Parathyroid adenoma (tissue), 2 donors: ENCODE measurements around the gene SRSF1.

ENCODE experiments used
- H2AFZ ChIP-seq: fragments of 300-600 bp; sonication (generic); one replicate; pipeline ENCODE4 v1.7.0; 2017; ENCODE audit warnings: antibody characterized with exemption, mild to moderate bottlenecking
- H3K27ac ChIP-seq: fragments of 300-600 bp; sonication (generic); one replicate; pipeline ENCODE4 v1.7.0; 2017
- H3K27me3 ChIP-seq: fragments of 300-600 bp; sonication (generic); one replicate; pipeline ENCODE4 v1.7.0; 2017; ENCODE audit warnings: low read length; ENCODE audit not compliant: control insufficient read depth, insufficient read depth
- H3K36me3 ChIP-seq: fragments of 300-600 bp; sonication (generic); one replicate; pipeline ENCODE4 v1.7.0; 2017; ENCODE audit warnings: low read length; ENCODE audit not compliant: control insufficient read depth, insufficient read depth
- H3K4me1 ChIP-seq: fragments of 300-600 bp; sonication (generic); one replicate; pipeline ENCODE4 v1.7.0; 2017; ENCODE audit warnings: control low read depth
- H3K4me2 ChIP-seq: fragments of 300-600 bp; sonication (generic); one replicate; pipeline ENCODE4 v1.7.0; 2017; ENCODE audit warnings: low read length
- H3K4me3 ChIP-seq: fragments of 300-600 bp; sonication (generic); one replicate; pipeline ENCODE4 v1.7.0; 2017; ENCODE audit warnings: low read depth, low read length
- H3K79me2 ChIP-seq: fragments of 300-600 bp; sonication (generic); one replicate; pipeline ENCODE4 v1.7.0; 2017; ENCODE audit warnings: control low read depth
- H3K9ac ChIP-seq: fragments of 300-600 bp; sonication (generic); one replicate; pipeline ENCODE4 v1.7.0; 2017; ENCODE audit warnings: mild to moderate bottlenecking
- H3K9me3 ChIP-seq: fragments of 300-600 bp; sonication (generic); one replicate; pipeline ENCODE4 v1.7.0; 2017; ENCODE audit warnings: low read length; ENCODE audit not compliant: control insufficient read depth
- TF ChIP-seq, protein P1 (sequence below): fragments of 300-600 bp; sonication (generic); IDR thresholded peaks from one replicate; pipeline ENCODE4 v1.7.0; 2017; ENCODE audit warnings: antibody characterized with exemption, mild to moderate bottlenecking
- donor health status: primary hyperparathyroidism.

The SRSF1 gene

DNA sequence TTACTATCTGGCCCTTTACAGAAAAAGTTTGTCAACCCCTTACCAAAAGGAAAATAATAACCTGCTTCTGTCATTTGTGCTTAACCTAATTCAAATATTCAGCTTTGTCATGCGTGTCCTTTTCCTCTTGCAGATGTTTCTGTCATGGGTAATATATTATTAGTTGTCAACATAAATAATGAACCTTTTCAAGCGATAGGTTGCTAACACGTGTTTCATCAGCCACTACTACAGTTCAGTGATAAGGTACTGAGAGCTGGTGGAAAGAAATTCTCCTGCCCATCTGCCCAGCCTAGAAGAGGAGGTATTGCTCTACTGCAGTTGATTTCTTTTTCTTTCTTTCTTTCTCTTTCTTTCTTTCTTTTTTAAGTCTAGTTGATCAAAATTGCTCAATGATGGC, 12.0 kb upstream of the SRSF1 start:
- H3K4me3 ChIP-seq = no peak overlapping the region
- peaks cover 6% of the 10 kb centered on the region for H3K4me1 ChIP-seq
- no peak overlapping the region for H3K27ac ChIP-seq
- H3K9me3 ChIP-seq = no peaks in the 10 kb centered on the region
- TF ChIP-seq, protein P1, sequence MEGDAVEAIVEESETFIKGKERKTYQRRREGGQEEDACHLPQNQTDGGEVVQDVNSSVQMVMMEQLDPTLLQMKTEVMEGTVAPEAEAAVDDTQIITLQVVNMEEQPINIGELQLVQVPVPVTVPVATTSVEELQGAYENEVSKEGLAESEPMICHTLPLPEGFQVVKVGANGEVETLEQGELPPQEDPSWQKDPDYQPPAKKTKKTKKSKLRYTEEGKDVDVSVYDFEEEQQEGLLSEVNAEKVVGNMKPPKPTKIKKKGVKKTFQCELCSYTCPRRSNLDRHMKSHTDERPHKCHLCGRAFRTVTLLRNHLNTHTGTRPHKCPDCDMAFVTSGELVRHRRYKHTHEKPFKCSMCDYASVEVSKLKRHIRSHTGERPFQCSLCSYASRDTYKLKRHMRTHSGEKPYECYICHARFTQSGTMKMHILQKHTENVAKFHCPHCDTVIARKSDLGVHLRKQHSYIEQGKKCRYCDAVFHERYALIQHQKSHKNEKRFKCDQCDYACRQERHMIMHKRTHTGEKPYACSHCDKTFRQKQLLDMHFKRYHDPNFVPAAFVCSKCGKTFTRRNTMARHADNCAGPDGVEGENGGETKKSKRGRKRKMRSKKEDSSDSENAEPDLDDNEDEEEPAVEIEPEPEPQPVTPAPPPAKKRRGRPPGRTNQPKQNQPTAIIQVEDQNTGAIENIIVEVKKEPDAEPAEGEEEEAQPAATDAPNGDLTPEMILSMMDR = no peak
- no peak overlapping the region for H2AFZ ChIP-seq
- H3K9ac ChIP-seq = no peak overlapping the region
- H3K36me3 ChIP-seq = no peaks in the 10 kb centered on the region
- no peak overlapping the region for H3K4me2 ChIP-seq
- no peaks in the 10 kb centered on the region for H3K79me2 ChIP-seq
- no peaks in the 10 kb centered on the region for H3K27me3 ChIP-seq

DNA sequence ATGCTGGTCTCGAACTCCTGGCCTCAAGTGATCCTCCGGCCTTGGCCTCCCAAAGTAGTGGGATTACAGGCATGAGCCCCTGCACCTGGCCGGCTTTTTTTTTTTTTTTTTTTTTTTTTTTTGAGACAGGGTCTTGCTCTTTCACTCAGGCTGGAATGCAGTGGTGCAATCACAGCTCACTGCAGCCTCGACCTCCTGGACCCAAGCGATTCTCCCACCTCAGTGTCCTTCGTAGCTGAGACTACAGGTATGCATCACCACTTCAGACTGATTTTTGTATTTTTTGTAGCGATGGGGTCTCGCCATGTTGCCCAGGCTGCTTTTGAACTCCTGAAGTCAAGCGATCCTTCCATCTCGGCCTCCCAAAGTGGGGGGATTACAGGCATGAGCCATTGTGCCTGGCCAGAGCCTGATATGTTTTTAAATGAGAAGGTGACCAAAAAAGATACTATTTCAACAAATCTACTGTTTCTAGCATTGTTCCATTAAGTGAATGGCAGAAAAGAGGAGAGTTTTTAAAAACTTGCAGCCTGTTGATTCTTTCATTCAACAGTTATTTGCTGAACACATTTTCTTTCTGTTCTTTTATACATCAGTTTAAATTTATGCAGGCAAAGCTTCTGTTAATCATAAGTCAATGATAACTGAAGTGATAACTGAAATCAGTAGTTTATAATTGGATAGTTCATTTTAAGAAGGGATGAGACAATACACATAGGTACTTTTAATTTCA, 3.2 kb upstream of the SRSF1 start:
- Histone ChIP-seq H3K4me2 (no peak overlapping the region), H3K27ac (no peak overlapping the region)
- TF ChIP-seq, protein P1 = no peak

DNA sequence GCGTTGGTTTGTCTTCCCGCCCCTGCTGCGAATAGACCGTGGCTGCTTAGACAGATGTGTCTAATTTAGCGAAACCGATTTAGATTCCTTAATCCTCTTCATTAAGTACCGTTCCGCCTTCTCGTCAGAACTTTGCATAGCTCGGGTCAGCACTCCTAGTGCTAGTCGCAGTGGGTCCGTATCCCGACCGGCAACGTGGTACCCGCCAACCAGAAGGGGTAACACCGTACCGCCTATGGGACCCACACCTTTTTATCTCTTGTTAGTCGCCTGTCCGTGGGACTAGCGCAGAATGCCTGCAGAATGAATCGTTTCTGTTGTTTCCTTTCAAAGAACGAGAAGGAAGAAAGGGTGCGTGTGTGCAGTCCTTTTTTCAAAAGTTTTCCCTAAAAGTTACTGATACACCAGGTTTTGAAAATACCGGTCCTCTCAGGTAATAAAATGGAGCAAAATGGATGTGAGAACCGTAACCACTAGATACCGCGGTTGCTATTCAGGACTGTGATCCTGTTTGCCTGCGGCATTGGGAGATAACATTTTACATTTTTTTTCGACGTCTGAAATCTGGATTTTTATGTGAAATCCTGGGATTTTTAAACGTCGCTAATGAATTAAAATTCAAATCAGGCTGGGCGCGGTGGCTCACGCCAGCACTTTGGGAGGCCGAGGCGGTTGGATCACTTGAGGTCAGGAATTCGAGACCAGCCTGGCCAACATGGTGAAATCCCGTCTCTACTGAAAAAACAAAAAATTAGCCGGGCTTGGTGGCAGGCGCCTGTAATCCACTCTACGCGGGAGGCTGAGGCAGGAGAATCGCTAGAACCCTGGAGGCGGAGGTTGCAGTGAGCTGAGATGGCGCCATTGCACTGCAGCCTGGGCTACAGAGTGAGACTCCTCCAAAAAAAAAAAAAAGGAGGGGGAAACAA, 998 bp upstream of the SRSF1 start:
- H3K9me3 ChIP-seq = no peaks in the 10 kb centered on the region
- H3K4me2 ChIP-seq = peak overlapping the region; percentile 84
- H3K4me3 ChIP-seq = peak overlapping the region; percentile 99
- no peak overlapping the region for H3K9ac ChIP-seq
- no peaks in the 10 kb centered on the region for H3K36me3 ChIP-seq
- H3K27ac ChIP-seq = peak overlapping the region; percentile 98
- TF ChIP-seq, protein P1 = no peak
- no peaks in the 10 kb centered on the region for H3K27me3 ChIP-seq
- peak overlapping the region; percentile 86 for H2AFZ ChIP-seq
- peaks cover 22% of the 10 kb centered on the region for H3K79me2 ChIP-seq
- peaks cover 3% of the 10 kb centered on the region for H3K4me1 ChIP-seq

More for the DNA sequence above, 3.2 kb upstream of the SRSF1 start:
- Histone ChIP-seq H3K27me3 (no peaks in the 10 kb centered on the region), H3K4me1 (no peaks in the 10 kb centered on the region), H3K36me3 (no peaks in the 10 kb centered on the region), H3K9me3 (no peaks in the 10 kb centered on the region), H3K9ac (no peak overlapping the region), H3K4me3 (no peak overlapping the region), H3K79me2 (peaks cover 10% of the 10 kb centered on the region), H2AFZ (no peak overlapping the region)

DNA sequence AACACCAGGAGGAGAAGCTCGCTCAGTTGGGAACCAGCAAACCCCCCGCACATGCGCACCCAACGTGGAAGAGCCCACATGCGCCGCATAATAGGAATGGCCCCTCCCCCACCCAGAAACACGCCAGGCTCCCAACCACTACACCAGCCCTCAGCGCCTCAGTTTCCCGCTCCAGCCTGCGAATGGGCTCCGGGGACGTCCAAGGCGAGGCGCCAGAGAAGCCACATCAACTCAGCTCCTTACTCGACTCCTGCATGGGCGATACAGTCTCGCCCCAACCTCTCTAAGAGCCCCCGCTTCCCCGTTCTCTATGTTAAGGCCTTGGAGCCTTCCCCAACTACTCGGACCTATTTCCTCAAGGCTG, 504 bp downstream of the SRSF1 start:
- Histone ChIP-seq H3K4me1 (peaks cover 3% of the 10 kb centered on the region), H3K4me3 (peak overlapping the region; percentile 99), H3K79me2 (peaks cover 22% of the 10 kb centered on the region), H3K9me3 (no peaks in the 10 kb centered on the region), H3K36me3 (no peaks in the 10 kb centered on the region), H3K4me2 (peak overlapping the region; percentile 84), H3K27me3 (no peaks in the 10 kb centered on the region), H3K27ac (peak overlapping the region; percentile 98), H2AFZ (peak overlapping the region; percentile 86), H3K9ac (peak overlapping the region; percentile 82)
- TF ChIP-seq, protein P1 = no peak
